Immature natural killer cell (primary cell): ENCODE measurements around the gene CHST11. TPM values are rescaled to one million over a fixed set of nuclear protein-coding genes. Genes with fewer than 3 reads are reported as not detected.

ENCODE experiments used
- DNase-seq, 3 donors: peaks; one replicate each; pipeline ENCODE4 v3.0.0; 2022; ENCODE audit warnings: mixed read lengths in 1 of 3
- H3K27ac Mint-ChIP-seq, 6 donors: one replicate each; pipeline ENCODE4 v1.8.0; 2020; ENCODE audit warnings: mixed read lengths in 6 of 6, mild to moderate bottlenecking in 5 of 6, inconsistent platforms in 4 of 6, moderate library complexity in 3 of 6
- H3K27me3 Mint-ChIP-seq, 3 donors: one replicate each; pipeline ENCODE4 v1.8.0; 2020 to 2021; ENCODE audit warnings: low read depth in 3 of 3, mild to moderate bottlenecking in 3 of 3, mixed read lengths in 3 of 3, moderate library complexity in 3 of 3, inconsistent platforms in 1 of 3
- H3K36me3 Mint-ChIP-seq, 3 donors: one replicate each; pipeline ENCODE4 v1.8.0; 2020; ENCODE audit warnings: mixed read lengths in 3 of 3, inconsistent platforms in 2 of 3, mild to moderate bottlenecking in 2 of 3
- H3K4me1 Mint-ChIP-seq, 2 donors: one replicate each; pipeline ENCODE4 v1.8.0; 2020; ENCODE audit warnings: inconsistent platforms in 2 of 2, mild to moderate bottlenecking in 2 of 2, mixed read lengths in 2 of 2, moderate library complexity in 1 of 2
- H3K4me3 Mint-ChIP-seq, 5 donors: one replicate each; pipeline ENCODE4 v1.8.0; 2020; ENCODE audit warnings: mild to moderate bottlenecking in 5 of 5, mixed read lengths in 5 of 5, inconsistent platforms in 3 of 5, moderate library complexity in 3 of 5
- H3K9me3 Mint-ChIP-seq, 6 donors: one replicate each; pipeline ENCODE4 v1.8.0; 2020; ENCODE audit warnings: mild to moderate bottlenecking in 6 of 6, mixed read lengths in 6 of 6, inconsistent platforms in 4 of 6, moderate library complexity in 3 of 6
- polyA plus RNA-seq, 3 donors: library from polyadenylated mRNA; unstranded; fragments of 300-500 nt; fragmentation: Illumina TruSeq; gene quantifications; one replicate each; pipeline ENCODE4 v1.2.3, GENCODE V29; 2021

CHST11 gene
- polyA plus RNA-seq, 3 donors from 2014 or later, result 42.5 to 90.1 (median 78.4) TPM

DNA sequence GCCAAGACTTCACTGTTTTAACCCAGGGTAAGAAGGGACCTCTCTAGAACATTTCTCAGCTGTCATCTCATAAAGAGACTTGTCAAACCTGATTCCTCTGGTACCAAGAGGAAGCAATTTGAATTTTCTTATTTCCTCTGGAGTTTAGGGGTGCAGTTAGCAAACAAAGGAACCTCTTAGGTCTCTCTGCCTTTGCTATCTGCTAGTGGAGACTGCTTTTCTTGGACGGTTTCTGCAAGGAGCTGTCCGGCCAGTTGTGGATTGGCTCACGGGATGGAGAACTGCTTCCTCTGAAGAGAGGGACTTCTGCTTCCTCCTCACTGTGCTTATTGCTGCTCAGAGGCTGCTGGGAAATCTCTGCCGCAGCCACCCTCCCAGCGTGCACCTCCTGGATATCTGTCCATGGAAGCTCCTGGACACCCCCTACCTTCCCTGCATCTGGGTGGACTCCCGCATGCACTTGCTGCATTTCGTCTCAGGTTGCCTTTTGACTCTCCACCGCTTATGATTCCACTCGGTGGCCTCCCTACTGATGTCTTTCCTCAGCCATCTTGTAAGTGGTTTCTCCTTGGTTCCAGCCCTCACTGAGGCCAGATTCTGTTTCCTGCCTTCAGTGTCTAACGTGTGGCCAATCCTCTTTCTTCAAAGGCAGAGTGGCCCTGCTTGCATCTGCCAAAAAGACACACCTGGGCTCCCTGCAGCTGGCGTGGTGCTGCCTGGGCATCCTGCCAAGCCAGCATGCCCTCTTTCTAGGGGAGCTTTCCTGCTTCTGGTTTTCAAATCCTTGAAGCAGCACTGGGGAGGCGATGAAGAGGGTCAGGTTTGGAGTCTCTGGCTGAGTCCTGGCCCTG is 187.3 kb downstream of the CHST11 start:
- Mint-ChIP-seq H3K36me3 (peaks cover 0 to 11% (median 7%) of the 10 kb centered on the region in 3 donors), H3K9me3 (no peaks in the 10 kb centered on the region), H3K4me1 (peaks cover 66 to 77% of the 10 kb centered on the region in 2 donors), H3K4me3 (peak overlapping the region; percentile 7 to 57 (median 35)), H3K27me3 (peaks cover 0 to 6% (median 4%) of the 10 kb centered on the region in 3 donors), H3K27ac (peak overlapping the region; percentile 23 to 85 (median 44))
- DNase-seq, result no peak

DNA sequence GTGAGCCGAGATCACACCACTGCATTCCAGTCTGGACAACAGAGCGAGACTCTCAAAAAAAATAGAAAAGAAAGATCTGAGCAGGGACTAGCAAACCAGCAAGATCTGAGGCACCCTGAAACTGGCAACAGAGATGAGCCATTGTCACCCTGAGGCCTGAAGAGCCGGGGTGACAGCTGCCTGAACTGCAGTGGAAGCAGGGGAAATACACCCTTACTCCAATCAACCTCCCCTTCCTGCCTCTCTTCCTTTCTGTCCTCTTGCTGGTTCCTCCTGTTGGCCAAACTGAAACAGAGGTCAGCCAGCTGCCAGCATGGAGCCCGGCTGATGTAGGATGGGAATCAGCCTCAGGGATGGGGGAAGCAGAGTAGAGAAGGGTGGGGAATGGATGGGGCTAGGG is 192.0 kb downstream of the CHST11 start:
- H3K9me3 Mint-ChIP-seq, result no peaks in the 10 kb centered on the region
- H3K4me3 Mint-ChIP-seq, result no peak overlapping the region
- H3K4me1 Mint-ChIP-seq, result peaks cover 69 to 87% of the 10 kb centered on the region in 2 donors
- H3K27ac Mint-ChIP-seq, result peak overlapping the region in 2 of 6 donors; percentile 51 to 58
- H3K27me3 Mint-ChIP-seq, result peaks cover 3 to 7% (median 3%) of the 10 kb centered on the region in 3 donors
- DNase-seq, result no peak
- peaks cover 0 to 7% (median 7%) of the 10 kb centered on the region in 3 donors for H3K36me3 Mint-ChIP-seq

DNA sequence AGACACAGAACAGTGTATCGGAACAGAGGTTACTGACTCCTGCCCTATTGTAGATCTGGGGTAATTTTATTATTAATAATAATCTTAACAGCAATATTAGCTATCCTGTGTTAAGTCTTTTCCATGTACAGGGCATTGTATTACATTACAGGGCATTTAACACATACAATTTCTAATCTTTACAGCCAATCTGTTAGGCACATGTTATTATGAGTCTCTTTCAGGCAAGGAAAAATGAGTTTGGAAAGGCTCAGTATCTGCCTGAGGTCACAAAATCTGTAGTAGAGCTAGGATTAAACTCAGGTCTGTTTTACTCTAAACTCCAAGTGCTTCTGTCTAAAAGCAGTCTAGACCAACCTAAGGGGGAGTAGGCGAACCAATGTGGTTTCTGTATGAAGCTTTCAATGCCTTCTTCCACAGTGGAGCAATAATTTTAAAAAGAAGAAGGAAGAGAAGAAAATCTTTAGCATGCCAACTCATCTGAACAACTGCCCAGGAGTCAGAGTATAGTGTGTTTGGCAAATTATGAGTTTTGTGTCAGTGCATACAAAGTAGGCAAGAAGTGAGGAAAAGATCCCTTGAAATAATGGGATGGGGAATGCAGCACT is 192.6 kb downstream of the CHST11 start:
- H3K4me3 Mint-ChIP-seq, result no peak overlapping the region

DNA sequence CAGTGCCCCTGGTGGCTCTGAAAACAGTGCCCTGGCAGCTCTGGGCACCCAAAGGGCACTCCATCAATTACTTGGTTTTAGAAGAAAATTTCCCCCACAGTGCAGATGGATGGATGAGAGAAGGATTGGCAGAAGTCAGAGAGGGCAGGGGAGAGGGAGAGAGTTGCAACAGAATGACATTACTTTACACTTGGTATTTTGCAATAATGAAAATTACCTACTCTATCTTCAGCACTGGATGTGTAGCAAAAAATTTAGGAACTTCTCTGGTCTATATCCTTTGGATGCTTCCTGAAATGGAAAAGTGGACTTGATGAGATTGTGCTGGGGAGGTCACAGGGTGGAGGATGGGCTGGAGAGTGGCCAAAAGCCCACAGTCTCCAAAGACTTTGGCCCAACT is 193.2 kb downstream of the CHST11 start:
- H3K4me3 Mint-ChIP-seq, result no peak overlapping the region
- H3K4me1 Mint-ChIP-seq, result peaks cover 71 to 89% of the 10 kb centered on the region in 2 donors
- H3K27me3 Mint-ChIP-seq, result peaks cover 3 to 15% (median 4%) of the 10 kb centered on the region in 3 donors
- H3K36me3 Mint-ChIP-seq, result peaks cover 0 to 7% (median 7%) of the 10 kb centered on the region in 3 donors
- no peak for DNase-seq
- peak overlapping the region in 5 of 6 donors; percentile 18 to 72 (median 41) for H3K27ac Mint-ChIP-seq
- H3K9me3 Mint-ChIP-seq, result no peaks in the 10 kb centered on the region

More for the DNA sequence above, 192.6 kb downstream of the CHST11 start:
- Mint-ChIP-seq H3K36me3 (peaks cover 0 to 7% (median 7%) of the 10 kb centered on the region in 3 donors), H3K27me3 (peaks cover 3 to 11% (median 3%) of the 10 kb centered on the region in 3 donors), H3K4me1 (peaks cover 69 to 87% of the 10 kb centered on the region in 2 donors), H3K27ac (peak overlapping the region in 3 of 6 donors; percentile 26 to 72 (median 51)), H3K9me3 (no peaks in the 10 kb centered on the region)
- DNase-seq, result no peak

DNA sequence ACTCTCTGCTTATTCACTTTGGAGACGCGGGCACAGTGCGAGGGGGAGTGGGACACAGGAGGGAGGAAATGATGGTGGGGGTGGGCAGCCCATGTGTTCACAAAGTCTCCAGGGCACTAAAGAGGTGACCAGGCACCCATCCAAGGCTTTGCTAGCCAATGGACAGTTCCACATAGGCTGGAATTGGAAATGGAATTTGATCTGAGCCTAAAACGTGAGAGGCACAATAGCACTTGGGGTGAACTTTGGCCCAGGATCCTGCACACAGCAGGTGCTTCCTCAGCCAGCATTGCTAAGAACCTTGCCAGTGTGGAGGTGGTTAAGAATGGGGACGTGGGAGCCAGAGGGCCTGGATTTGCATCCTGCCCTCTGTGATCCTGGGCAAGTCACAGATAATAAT is 193.8 kb downstream of the CHST11 start:
- Mint-ChIP-seq H3K4me1 (peaks cover 77 to 95% of the 10 kb centered on the region in 2 donors), H3K9me3 (no peaks in the 10 kb centered on the region), H3K4me3 (no peak overlapping the region), H3K27me3 (peaks cover 4 to 15% (median 4%) of the 10 kb centered on the region in 3 donors), H3K27ac (peak overlapping the region in 2 of 6 donors; percentile 23 to 25), H3K36me3 (peaks cover 0 to 7% (median 7%) of the 10 kb centered on the region in 3 donors)
- no peak for DNase-seq

DNA sequence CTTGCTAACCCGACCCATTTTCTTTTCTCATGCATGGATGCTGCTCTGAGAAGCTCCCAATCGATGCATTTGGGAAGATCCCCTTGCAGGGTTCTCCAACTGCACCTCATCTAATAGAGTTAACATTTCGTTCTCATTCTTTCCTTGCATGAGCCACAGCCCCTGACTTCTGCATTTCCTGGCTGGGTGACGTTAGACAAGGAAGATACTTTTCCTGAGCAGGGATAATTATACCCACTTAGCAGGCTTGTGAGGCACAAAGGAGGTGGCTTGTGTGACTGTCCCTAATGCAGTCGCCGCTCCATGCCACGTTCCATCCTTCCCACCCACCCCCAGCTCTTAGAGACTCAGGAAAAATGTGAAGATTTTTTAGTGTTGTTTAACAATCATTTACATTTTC is 195.1 kb downstream of the CHST11 start:
- peak overlapping the region in 2 of 6 donors; percentile 5 to 10 for H3K27ac Mint-ChIP-seq

GRCh38 chr12:104652358-104652757 is 195.6 kb downstream of the CHST11 start:
- peaks cover 1 to 18% (median 4%) of the 10 kb centered on the region in 3 donors for H3K27me3 Mint-ChIP-seq
- H3K9me3 Mint-ChIP-seq, result no peaks in the 10 kb centered on the region
- H3K4me1 Mint-ChIP-seq, result peaks cover 78 to 98% of the 10 kb centered on the region in 2 donors
- H3K36me3 Mint-ChIP-seq, result peaks cover 0 to 3% (median 3%) of the 10 kb centered on the region in 3 donors
- DNase-seq, result no peak
- no peak overlapping the region for H3K27ac Mint-ChIP-seq
- no peak overlapping the region for H3K4me3 Mint-ChIP-seq

More for the DNA sequence above, 195.1 kb downstream of the CHST11 start:
- Mint-ChIP-seq H3K9me3 (no peaks in the 10 kb centered on the region), H3K36me3 (peaks cover 0 to 3% (median 3%) of the 10 kb centered on the region in 3 donors), H3K4me3 (no peak overlapping the region), H3K27me3 (peaks cover 1 to 18% (median 4%) of the 10 kb centered on the region in 3 donors), H3K4me1 (peaks cover 74 to 96% of the 10 kb centered on the region in 2 donors)
- no peak for DNase-seq

DNA sequence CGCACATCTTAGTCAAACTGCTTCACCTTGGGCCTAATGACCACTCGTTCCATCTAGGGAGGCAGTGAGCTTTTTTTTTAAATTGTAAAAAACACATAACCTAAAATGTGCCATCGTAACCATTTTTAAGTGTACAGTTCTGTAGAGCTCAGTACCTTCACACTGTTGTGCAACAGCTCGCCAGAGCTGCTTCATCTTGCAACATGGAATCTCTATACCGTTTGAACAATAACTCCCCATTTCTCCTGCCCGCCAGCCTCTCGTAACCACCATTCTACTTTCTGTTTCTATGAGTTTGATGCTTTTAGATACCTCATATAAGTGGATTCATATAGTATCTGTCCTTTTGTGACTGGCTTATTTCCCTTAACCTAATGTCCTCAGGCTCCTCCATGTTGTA is 196.2 kb downstream of the CHST11 start:
- Mint-ChIP-seq H3K36me3 (no peaks in the 10 kb centered on the region), H3K27ac (peak overlapping the region in 3 of 6 donors; percentile 13 to 38 (median 21)), H3K4me1 (peaks cover 79 to 98% of the 10 kb centered on the region in 2 donors), H3K9me3 (no peaks in the 10 kb centered on the region), H3K27me3 (peaks cover 1 to 14% (median 4%) of the 10 kb centered on the region in 3 donors), H3K4me3 (peak overlapping the region in 1 of 5 donors; percentile 31)
- DNase-seq, result no peak

DNA sequence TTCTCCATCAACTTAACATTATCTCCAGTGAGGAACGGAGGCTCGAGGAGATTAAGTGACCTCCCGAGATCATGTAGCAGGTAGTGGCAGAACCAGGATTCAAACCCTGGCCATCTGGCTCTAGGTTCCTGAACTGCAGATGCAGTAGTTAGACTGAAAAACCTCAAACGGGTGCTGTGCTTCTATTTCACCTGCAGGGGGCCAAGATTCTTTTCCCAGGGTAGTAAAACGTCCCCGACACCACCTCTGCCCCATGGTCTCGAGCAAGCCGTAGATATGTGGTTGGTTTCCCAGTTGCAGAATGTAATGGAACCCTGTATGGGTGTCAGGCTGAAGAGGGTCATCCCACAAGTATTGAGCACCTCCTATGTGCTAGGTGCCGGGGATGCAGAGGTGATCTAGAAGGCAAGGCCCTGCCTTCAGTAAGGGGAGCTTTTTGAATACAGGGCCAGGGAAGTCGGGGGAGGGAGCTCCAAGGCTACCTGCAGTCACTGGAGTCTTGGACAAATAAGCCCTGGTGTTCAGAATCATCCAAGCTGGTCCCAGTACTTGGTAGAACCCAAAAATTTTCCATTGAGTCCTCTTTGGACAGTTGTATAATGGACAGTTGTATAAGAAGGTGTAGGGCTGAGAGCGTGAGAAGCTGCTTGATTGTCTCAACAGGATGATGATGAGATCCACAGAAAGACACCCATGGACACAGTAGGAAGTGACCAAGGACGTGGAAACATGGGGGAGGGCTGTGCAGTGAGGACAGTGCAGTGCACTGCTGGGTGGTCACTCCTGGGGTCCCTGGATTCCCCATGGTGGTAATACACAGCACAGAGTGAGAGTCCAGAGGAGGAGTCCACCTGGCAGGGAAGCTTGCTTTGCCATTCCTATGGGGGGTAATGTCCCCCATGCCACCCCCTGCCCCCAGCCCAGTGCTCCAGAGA is 197.2 kb downstream of the CHST11 start:
- Mint-ChIP-seq H3K9me3 (no peaks in the 10 kb centered on the region), H3K4me1 (peaks cover 79 to 98% of the 10 kb centered on the region in 2 donors), H3K27ac (peak overlapping the region in 3 of 6 donors; percentile 21 to 80 (median 38)), H3K27me3 (peaks cover 1 to 17% (median 4%) of the 10 kb centered on the region in 3 donors), H3K36me3 (no peaks in the 10 kb centered on the region), H3K4me3 (no peak overlapping the region)
- DNase-seq, result peak in 2 of 3 donors; percentile 23 to 29

DNA sequence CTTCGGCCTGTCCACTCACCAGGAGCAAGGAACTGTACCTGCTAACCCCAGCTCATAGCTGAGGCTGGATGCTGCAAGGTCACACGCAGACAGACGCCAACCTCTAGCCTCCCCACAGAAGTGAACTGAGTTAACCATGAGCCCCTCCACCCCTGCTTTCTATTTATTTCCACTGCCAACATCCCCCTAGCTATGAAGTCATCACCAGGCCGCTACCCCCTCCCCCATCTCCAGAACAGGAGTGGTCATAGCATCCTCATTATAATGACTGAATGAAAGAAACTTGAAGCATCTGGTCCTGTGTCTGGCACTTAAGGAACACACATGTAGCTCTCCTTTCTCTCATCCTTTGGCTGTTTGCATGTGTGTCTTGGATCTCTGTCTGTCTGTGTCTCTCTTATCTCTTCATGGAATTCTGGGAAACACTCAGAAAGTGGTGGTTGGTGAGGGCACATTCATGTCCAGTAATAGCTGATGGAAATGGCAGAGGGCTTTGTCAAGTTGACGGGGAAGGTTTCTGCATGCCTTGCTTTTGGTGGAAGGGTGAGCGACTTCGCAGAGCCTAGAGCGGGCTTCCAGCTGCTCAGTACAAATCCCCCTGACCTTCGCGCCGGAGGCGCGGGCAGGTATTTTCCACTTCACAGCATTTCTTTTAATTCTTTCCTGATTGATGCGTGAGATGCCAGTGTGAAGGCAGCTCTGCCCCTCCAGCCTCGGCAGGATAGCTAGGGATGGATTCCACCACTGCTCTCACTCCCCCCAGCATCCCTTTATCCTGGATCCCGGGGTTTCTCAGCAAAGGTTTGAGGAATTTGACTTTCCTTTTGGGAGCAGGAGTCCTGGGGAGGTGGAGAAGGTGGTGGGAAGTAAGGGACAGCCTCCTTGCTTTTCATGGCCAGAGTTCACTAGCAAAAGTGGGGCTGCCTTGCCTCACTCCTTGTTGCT is 198.2 kb downstream of the CHST11 start:
- Mint-ChIP-seq H3K27ac (peak overlapping the region in 5 of 6 donors; percentile 13 to 34 (median 24)), H3K4me3 (no peak overlapping the region), H3K9me3 (no peaks in the 10 kb centered on the region), H3K36me3 (no peaks in the 10 kb centered on the region), H3K4me1 (peaks cover 76 to 95% of the 10 kb centered on the region in 2 donors), H3K27me3 (peaks cover 1 to 17% (median 4%) of the 10 kb centered on the region in 3 donors)
- DNase-seq, result no peak

- H3K36me3 Mint-ChIP-seq, result no peaks in the 10 kb centered on the region
- no peak overlapping the region for H3K4me3 Mint-ChIP-seq
- H3K9me3 Mint-ChIP-seq, result no peaks in the 10 kb centered on the region
- peak overlapping the region in 3 of 6 donors; percentile 13 to 58 (median 31) for H3K27ac Mint-ChIP-seq
- peaks cover 80 to 97% of the 10 kb centered on the region in 2 donors for H3K4me1 Mint-ChIP-seq
- no peak for DNase-seq
- H3K27me3 Mint-ChIP-seq, result peaks cover 1 to 17% (median 4%) of the 10 kb centered on the region in 3 donors
Observed at GRCh38 chr12:104656383-104656782, 199.6 kb downstream of the CHST11 start.

DNA sequence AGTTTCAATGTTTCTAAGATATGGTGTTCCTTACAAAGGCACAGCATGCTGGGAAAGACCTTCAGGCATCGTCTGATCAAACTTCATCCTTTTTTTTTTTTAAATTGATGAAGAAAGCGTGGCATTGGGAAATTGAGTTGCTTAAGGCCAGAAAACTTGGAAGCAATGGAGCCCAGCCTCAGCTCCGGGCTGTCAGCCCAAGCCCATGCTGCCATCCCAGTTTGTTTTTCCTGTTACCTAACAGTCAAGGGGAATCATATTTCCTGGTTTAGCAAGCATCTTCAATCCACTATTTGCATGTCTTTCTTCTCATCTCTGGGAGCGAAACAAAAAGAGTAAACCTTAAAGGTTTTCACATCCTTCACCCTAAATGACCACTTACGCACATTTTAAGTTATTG is 200.2 kb downstream of the CHST11 start:
- Mint-ChIP-seq H3K36me3 (no peaks in the 10 kb centered on the region), H3K27ac (no peak overlapping the region), H3K9me3 (no peaks in the 10 kb centered on the region), H3K4me1 (peaks cover 81 to 97% of the 10 kb centered on the region in 2 donors), H3K27me3 (peaks cover 1 to 17% (median 4%) of the 10 kb centered on the region in 3 donors), H3K4me3 (no peak overlapping the region)
- DNase-seq, result no peak
